WTC11 (cell line): Measurements from ENCODE around the gene STEAP1.

Source experiments
- CTCF ChIP-seq: fragments of 200-600 bp; IDR thresholded peaks from 2 replicates; pipeline ENCODE4 v1.8.0; 2022; ENCODE audit warnings: antibody characterized with exemption
- FOXJ3 ChIP-seq: sonication (generic); formaldehyde crosslinking; IDR thresholded peaks from 2 replicates; pipeline ENCODE4 v1.9.0; 2021; ENCODE audit warnings: missing genetic modification reagents, mild to moderate bottlenecking, borderline replicate concordance
- FOXP1 ChIP-seq: sonication (generic); formaldehyde crosslinking; IDR thresholded peaks from 2 replicates; pipeline ENCODE4 v1.8.0; 2022; ENCODE audit warnings: missing genetic modification reagents, mild to moderate bottlenecking, moderate library complexity, borderline replicate concordance
- NFATC4 ChIP-seq: fragments of 250-450 bp; sonication (Bioruptor Pico); IDR thresholded peaks from 2 replicates; pipeline ENCODE4 v1.9.0; 2021; ENCODE audit warnings: mild to moderate bottlenecking
- NR2C2 ChIP-seq: sonication (generic); formaldehyde crosslinking; IDR thresholded peaks from 2 replicates; pipeline ENCODE4 v1.8.0; 2022; ENCODE audit warnings: mild to moderate bottlenecking, missing genetic modification reagents
- SP1 ChIP-seq: sonication (generic); formaldehyde crosslinking; conservative IDR thresholded peaks from 2 replicates; pipeline ENCODE4 v1.8.1; 2022; ENCODE audit warnings: missing genetic modification reagents
- USF1 ChIP-seq: sonication (generic); formaldehyde crosslinking; IDR thresholded peaks from 2 replicates; pipeline ENCODE4 v1.8.0; 2022; ENCODE audit warnings: mild to moderate bottlenecking, missing genetic modification reagents
- ZNF232 ChIP-seq: sonication (generic); formaldehyde crosslinking; IDR thresholded peaks from 2 replicates; pipeline ENCODE4 v1.8.0; 2022; ENCODE audit warnings: mild to moderate bottlenecking, missing genetic modification reagents
- ZNF317 ChIP-seq: sonication (generic); formaldehyde crosslinking; IDR thresholded peaks from 2 replicates; pipeline ENCODE4 v1.8.1; 2023; ENCODE audit warnings: low read depth, mild to moderate bottlenecking, moderate library complexity, missing genetic modification reagents, borderline replicate concordance
- TF ChIP-seq, protein P1 (sequence below): sonication (generic); formaldehyde crosslinking; IDR thresholded peaks from 2 replicates; pipeline ENCODE4 v1.8.1; 2022; ENCODE audit warnings: low read depth, mild to moderate bottlenecking, moderate library complexity, missing genetic modification reagents, borderline replicate concordance

- TF ChIP-seq CTCF (no peak), ZNF317 (CRISPR knock-in tag) (no peak), SP1 (no peak), FOXP1 (CRISPR knock-in tag) (no peak), NR2C2 (CRISPR knock-in tag) (no peak), FOXJ3 (no peak), USF1 (CRISPR knock-in tag) (no peak), ZNF232 (CRISPR knock-in tag) (no peak), NFATC4 (CRISPR knock-in tag) (no peak)
- TF ChIP-seq, protein P1, sequence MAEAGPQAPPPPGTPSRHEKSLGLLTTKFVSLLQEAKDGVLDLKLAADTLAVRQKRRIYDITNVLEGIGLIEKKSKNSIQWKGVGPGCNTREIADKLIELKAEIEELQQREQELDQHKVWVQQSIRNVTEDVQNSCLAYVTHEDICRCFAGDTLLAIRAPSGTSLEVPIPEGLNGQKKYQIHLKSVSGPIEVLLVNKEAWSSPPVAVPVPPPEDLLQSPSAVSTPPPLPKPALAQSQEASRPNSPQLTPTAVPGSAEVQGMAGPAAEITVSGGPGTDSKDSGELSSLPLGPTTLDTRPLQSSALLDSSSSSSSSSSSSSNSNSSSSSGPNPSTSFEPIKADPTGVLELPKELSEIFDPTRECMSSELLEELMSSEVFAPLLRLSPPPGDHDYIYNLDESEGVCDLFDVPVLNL = no peak
Observed at GRCh38 chr7:90212149-90212495, 57.9 kb downstream of the STEAP1 start.
